GM08714 (cell line): ENCODE results near the gene TCHH.
A peak's percentile ranks its signal among the peaks of the same experiment; 100 is the strongest.

Experiments used
- H3K4me3 ChIP-seq: fragments of 200-500 bp; sonication (Bioruptor generic); 2 replicates; pipeline ENCODE4 v1.5.1; 2014; ENCODE audit warnings: mild to moderate bottlenecking, low read length, inconsistent platforms
- ZNF274 ChIP-seq: IDR thresholded peaks from 2 replicates; pipeline ENCODE4 v1.6.1; 2012; ENCODE audit warnings: mild to moderate bottlenecking, low read depth, low read length

TCHH gene

DNA sequence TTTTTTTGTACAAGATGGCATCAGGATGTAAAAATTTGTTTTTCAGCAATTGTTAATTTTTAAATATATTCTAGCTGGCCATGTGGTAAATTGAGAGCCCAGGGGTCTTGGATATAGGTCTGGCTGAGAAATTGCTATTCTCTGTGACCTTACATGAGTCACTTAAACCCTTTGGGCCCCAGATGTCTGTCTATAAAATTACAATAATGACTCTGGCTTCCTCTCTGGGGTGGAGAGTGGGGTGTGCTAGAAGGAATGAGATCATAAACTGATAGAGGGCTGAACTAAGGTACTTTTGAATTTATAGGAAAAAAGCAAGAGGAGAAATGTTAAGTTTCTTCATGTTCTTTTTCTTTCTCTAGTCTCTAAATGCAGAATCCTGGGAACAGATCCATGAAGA, 12.4 kb upstream of the TCHH start:
- TF ChIP-seq ZNF274: no peak

DNA sequence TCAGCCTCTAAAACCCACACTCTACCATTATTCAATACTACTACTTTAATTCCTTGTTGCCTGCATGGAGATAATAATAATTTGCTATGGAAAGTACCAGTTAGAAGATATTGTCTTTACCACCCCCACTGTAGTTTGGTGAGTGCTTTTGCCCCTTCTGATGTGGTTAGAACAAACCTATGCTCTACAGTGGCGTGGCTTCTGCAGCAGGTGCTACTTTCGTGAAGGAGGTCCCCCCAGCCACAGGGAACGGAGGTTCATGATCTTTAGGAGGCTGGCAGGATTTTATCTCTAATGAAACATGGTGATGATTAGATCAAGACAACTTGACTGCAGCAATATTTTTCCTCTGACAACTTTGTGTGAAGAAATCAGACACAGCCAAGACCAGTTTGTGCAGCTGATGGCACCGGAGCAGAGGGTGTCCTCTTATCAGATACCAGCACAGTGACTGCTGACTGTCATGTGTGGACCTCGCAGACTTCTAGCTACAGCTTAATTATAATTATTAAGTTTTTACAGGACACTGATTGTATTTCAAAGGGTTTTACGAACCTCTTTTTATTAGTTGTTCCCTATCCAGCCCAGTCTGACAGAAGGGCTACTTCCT, 10.7 kb upstream of the TCHH start:
- TF ChIP-seq ZNF274: no peak
- H3K4me3 ChIP-seq: no peak overlapping the region

More for the DNA sequence above, 12.4 kb upstream of the TCHH start:
- no peak overlapping the region for H3K4me3 ChIP-seq

DNA sequence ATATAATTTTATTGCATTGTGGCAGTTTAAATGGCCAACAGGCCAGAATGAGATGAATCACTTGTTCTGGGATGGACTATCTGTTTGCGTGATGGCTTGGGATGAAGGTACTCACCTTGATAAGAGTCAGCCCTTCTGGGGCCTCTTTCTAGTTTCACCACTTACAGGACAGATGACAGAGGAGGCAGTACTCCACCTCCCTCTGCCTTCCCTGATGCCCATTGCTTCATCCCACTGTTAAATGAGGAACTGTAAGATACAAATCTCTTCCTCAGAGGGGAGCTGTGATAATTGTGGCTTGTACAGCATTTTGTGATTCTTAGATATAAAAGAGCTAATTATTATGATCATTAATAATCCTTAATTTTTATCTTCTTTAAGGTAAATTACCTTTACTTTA, 3.7 kb upstream of the TCHH start:
- no peak overlapping the region for H3K4me3 ChIP-seq

DNA sequence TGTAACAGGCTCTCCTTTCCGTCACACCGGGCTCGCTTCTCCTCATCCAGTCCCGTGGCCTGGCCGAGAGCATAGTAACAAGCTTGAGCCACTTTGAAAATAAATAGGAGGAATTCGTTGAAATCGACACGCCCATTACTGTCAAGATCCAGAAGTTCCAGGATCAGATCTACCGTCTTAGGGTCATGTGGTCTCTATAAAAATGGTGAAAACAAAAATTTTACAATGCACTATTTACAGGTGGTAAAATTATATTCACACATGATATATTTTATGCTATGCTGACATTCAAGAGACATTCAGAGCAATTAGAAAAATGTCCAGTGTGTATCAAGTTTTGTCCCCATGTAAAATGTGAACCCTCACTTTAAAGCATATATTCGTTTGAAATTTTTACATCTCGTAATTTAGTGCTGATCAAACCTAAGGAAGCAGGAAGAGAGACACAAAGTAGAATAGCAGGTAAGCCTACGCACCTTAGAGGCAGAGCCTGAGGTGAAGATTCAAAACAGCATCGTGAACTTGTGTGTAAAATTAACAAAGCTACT, 2.3 kb downstream of the TCHH start:
- H3K4me3 ChIP-seq: peak overlapping the region; percentile 44; the same call in 1 of the 2 replicates
- no peak for TF ChIP-seq ZNF274

More for the DNA sequence above, 3.7 kb upstream of the TCHH start:
- TF ChIP-seq ZNF274: no peak

DNA sequence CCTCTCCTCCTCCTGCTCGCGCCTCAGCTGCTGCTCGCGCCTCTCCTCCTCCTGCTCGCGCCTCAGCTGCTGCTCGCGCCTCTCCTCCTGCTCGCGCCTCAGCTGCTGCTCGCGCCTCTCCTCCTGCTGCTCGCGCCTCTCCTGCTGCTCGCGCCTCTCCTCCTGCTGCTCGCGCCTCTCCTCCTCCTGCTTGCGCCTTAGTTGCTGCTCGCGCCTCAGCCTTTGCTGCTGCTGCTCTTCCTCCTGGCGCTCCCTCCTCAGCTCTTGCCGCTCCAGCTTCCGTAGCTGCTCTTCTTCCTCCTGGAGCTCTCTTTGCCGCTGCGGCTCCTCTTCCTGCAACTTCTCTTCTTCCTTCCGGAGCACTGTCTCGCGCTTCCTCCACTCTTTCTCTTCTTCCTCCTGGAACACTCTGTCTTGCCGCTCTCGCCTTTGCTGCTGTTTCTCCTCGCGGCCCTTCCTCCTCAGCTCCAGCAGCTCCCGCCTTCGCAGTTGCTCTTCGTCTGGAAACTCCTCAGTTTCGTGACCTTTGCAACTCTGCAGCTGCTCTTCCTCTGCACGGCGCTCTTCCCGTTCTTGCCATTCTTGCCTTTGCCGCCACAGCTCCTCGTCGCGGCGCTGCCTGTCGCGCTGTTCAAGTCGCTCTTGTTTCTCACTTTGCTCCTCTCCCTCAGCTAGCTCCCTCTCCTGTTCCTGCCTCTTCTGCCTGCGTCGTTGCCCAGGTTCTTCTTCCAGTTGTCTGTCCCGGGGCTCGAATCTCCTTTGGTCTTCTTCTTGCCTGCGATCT, 3.0 kb downstream of the TCHH start:
- peak overlapping the region; percentile 44; the same call in 1 of the 2 replicates for H3K4me3 ChIP-seq
- no peak for TF ChIP-seq ZNF274

DNA sequence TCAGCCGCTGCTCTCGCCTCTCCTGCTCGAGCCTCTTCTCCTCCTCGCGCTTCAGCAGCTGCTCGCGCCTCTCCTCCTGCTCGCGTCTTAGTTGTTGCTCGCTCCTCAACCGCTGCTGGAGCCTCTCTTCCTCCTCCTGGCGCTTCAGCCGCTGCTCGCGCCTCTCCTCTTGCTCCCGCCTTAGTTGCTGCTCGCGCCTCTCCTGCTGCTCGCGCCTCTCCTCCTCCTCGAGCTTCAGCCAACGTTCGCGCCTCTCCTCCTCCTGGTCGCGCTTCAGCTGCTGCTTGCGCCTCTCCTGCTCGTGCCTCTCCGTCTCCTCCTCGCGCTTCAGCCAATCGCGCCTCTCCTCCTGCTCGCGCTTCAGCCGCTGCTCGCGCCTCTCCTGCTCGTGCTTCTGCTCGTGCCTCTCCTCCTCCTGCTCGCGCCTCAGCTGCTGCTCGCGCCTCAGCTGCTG, 3.7 kb downstream of the TCHH start:
- TF ChIP-seq ZNF274: no peak
- H3K4me3 ChIP-seq: peak overlapping the region; percentile 21; the same call in 1 of the 2 replicates

DNA sequence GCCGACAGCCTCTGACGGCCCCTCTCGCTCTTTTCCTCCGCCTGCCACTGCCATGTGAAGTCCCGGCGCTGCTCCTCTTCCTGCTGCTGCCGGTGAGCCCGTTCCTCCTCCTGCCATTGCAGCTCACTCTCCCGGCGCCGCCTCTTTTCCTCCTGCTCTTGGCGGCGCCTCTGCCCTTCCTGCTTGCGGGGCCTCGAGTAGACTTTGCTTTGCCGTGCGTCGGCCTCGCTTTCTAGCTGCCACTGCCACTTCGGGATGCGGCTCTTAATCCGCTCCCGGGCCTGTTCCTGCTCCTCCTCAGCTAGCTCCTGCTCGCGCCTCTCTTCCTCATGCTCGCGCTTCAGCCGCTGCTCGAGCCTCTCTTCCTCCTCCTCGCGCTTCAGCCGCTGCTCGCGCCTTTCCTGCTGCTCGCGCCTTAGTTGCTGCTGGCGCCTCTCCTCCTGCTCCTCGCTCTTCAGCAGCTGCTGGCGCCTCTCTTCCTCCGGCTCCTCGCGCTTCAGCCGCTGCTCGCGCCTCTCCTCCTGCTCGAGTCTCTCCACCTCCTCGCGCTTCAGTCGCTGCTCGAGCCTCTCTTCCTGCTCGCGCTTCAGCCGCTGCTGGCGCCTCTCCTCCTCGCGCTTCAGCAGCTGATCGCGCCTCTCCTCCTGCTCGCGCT, 4.3 kb downstream of the TCHH start:
- TF ChIP-seq ZNF274: no peak
- H3K4me3 ChIP-seq: peak overlapping the region; percentile 21; the same call in 1 of the 2 replicates

DNA sequence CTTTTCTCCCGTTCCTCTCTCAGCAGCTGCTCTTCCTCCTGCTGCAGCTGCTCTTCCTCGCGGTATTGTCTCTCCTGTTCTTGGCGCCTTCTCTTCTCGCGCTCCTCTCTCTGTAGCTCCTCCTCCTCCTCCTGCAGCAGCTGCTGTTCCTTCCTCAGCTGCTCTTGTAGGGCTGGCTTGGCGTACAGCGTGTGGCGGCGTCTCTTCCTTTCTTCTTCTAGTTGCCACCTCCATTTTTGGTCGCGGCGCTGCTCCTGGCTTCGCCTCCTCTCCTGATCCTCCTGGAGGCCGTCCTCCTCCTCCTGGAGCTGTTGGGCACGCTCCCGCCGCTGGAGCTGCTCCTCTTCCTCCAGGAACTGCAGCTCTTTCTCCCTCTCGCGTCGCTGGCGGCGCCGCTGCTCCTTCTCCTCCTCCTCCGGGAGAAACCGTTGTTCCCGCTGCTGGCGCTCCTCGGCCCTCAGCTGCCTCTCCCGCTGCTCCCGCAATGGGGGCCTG, 4.8 kb downstream of the TCHH start:
- no peak for TF ChIP-seq ZNF274
- H3K4me3 ChIP-seq: peak overlapping the region; percentile 21; the same call in 1 of the 2 replicates

DNA sequence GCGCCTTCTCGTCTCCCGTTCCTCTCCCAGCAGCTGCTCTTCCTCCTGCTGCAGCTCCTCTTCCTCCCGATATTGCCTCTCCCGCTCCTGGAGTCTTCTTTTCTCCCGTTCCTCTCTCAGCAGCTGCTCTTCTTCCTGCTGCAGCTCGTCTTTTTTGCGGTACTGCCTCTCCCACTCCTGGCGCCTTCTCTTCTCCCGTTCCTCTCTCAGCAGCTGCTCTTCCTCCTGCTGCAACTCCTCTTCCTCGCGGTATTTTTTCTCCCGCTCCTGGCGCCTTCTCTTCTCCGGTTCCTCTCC, 5.3 kb downstream of the TCHH start:
- peak overlapping the region; percentile 21; the same call in 1 of the 2 replicates for H3K4me3 ChIP-seq
- TF ChIP-seq ZNF274: no peak

DNA sequence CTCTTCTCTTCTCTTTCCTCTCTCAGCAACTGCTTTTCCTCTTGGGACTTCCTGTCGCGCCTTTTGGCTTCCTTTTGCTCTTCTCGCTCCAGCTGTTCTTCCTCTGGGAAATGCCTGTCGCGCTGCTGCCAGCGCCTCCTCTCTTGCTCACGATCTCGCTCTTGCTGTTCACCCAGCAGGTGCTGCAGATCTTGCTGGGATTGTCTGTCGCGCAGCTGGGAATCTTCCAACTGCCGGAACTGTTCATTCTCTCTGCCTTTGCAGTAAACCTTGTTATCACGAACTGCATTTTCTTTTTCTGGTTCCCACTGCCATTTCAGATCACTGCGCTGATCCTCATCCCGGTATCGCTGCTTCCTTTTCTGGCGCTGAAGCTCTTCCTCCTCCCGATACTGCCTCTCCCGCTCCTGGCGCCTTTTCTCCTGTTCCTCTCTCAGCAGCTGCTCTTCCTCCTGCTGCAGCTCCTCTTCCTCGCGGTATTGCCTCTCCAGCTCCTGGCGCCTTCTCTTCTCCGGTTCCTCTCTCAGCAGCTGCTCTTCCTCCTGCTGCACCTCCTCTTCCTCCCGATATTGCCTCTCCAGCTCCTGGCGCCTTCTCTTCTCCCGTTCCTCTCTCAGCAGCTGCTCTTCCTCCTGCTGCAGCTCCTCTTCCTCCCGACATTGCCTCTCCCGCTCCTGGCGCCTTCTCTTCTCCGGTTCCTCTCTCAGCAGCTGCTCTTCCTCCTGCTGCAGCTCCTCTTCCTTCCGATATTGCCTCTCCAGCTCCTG, 5.8 kb downstream of the TCHH start:
- H3K4me3 ChIP-seq: peak overlapping the region; percentile 21; the same call in 1 of the 2 replicates
- TF ChIP-seq ZNF274: no peak

DNA sequence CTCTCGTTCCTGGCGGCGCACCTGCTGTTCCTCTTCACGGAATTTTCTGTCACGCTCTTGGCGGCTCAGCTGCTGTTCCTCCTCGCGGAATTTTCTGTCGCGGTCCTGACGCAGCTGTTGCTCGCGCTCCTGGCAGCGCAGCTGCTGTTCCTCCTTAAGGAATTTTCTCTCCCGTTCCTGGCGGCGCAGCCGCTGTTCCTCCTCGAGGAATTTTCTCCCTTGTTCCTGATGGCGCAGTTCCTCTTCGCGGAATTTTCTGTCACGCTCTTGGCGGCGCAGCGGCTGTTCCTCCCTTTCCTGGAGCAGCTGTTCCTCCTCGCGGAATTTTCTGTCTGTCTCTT, 6.4 kb downstream of the TCHH start:
- TF ChIP-seq ZNF274: no peak
- H3K4me3 ChIP-seq: no peak overlapping the region

DNA sequence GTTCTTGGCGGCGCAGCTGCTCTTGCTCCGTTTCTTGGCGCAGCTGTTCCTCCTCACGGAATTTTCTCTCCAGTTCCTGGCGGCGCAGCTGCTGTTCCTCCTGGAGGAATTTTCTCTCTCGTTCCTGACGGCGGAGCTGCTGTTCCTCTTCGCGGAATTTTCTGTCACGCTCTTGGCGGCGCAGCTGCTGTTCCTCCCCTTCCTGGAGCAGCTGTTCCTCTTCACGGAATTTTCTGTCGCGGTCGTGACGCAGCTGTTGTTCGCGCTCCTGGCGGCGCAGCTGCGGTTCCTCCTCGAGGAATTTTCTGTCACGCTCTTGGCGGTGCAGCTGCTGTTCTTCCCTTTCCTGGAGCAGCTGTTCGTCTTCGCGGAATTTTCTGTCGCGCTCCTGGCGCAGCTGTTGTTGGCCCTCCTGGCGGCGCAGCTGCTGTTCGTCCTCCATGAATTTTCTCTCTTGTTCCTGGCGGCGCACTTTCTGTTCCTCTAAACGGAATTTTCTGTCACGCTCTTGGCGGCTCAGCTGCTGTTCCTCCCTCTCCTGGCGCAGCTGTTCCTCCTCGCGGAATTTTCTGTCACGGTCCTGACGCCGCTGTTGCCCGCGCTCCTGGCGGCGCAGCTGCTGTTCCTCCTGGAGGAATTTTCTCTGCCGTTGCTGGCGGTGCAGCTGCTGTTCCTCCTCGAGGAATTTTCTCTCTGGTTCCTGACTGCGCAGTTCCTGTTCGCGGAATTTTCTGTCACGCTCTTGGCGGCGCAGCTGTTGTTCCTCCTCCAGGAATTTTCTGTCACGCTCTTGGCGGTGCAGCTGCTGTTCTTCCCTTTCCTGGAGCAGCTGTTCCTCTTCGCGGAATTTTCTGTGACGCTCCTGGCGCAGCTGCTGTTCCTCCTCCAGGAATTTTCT, 7.0 kb downstream of the TCHH start:
- H3K4me3 ChIP-seq: no peak overlapping the region
- no peak for TF ChIP-seq ZNF274
